GM23248 (cell line): ENCODE results near the gene ADAMTS17.

Experiments used
- EZH2 ChIP-seq: fragments of 200-600 bp; sonication (generic); IDR thresholded peaks from 2 replicates; pipeline ENCODE4 v1.6.1; 2018; ENCODE audit warnings: antibody characterized with exemption, mild to moderate bottlenecking; ENCODE audit not compliant: insufficient read depth, poor library complexity, severe bottlenecking
- EZH2phosphoT487 ChIP-seq: fragments of 200-600 bp; sonication (generic); IDR thresholded peaks from 2 replicates; pipeline ENCODE4 v1.6.1; 2018; ENCODE audit warnings: antibody characterized with exemption, moderate library complexity, mild to moderate bottlenecking, low read depth; ENCODE audit not compliant: insufficient read depth

DNA sequence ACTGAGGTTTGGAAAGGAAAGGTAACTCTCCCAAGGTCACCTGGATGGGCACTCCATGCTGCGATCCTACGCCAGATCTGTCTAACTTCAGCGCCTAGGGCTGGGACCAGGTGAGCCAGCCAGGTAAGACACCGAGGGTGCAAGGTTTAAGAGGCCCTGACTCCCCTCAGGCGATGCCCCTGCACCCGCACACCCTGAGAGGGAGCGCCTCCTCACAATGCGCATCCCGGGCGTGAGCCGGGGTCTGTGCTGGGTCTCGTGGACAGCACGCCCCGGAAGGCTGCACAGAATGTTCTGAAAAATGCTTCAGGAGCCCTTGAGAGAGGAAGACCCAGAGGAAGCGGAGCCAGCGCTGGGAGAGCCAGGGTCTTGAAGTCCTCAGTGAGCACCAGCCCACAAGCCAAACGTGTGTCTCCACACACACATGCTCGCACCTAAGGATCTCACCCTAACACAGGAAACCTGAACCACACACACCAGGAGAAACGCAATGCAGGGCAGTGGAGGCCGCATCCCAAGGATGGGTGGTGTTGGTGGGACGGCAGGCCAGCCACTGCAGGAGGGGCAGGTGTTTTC, 142.0 kb downstream of the ADAMTS17 start:
- TF ChIP-seq EZH2phosphoT487: no peak
- no peak for TF ChIP-seq EZH2
